HepG2 (cell line): ENCODE measurements around the gene UQCRHL. TPM values are rescaled to one million over a fixed set of nuclear protein-coding genes. Genes with fewer than 3 reads are reported as not detected.
A peak's percentile ranks its signal among the peaks of the same experiment; 100 is the strongest.

ENCODE experiments used
- ELF1 ChIP-seq: sonication (generic); formaldehyde crosslinking; IDR thresholded peaks from 2 replicates; pipeline ENCODE4 v1.4.0; 2020; ENCODE audit warnings: missing genetic modification reagents
- GPN1 ChIP-seq: sonication (generic); formaldehyde crosslinking; IDR thresholded peaks from 2 replicates; pipeline ENCODE4 v1.5.1; 2020; ENCODE audit warnings: missing genetic modification reagents, borderline replicate concordance
- HDAC1 ChIP-seq: sonication (generic); formaldehyde crosslinking; IDR thresholded peaks from 2 replicates; pipeline ENCODE4 v1.5.1; 2020; ENCODE audit warnings: mild to moderate bottlenecking, missing genetic modification reagents
- KLF9 ChIP-seq: IDR thresholded peaks from 2 replicates; pipeline ENCODE4 v1.6.1; 2016; ENCODE audit warnings: low read depth
- MBD4 ChIP-seq: IDR thresholded peaks from 2 replicates; pipeline ENCODE4 v1.6.1; 2012; ENCODE audit warnings: low read length, inconsistent platforms, borderline replicate concordance
- NPAS2 ChIP-seq: sonication (generic); formaldehyde crosslinking; IDR thresholded peaks from 2 replicates; pipeline ENCODE4 v1.8.0; 2022; ENCODE audit warnings: mild to moderate bottlenecking, missing genetic modification reagents, borderline replicate concordance
- PPARG ChIP-seq: conservative IDR thresholded peaks from 2 replicates; pipeline ENCODE4 v1.6.1; 2016; ENCODE audit warnings: missing biosample characterization, missing genetic modification reagents
- TBX3 ChIP-seq: fragments of 450-650 bp; IDR thresholded peaks from 2 replicates; pipeline ENCODE4 v1.6.1; 2017; ENCODE audit warnings: antibody characterized with exemption, mild to moderate bottlenecking, inconsistent platforms, borderline replicate concordance
- ZBTB38 ChIP-seq: sonication (generic); formaldehyde crosslinking; IDR thresholded peaks from 2 replicates; pipeline ENCODE4 v1.5.1; 2020; ENCODE audit warnings: mild to moderate bottlenecking, missing genetic modification reagents
- ZNF180 ChIP-seq: sonication (generic); formaldehyde crosslinking; IDR thresholded peaks from 2 replicates; pipeline ENCODE4 v1.4.0; 2020; ENCODE audit warnings: low read depth, missing genetic modification reagents, borderline replicate concordance
- ZNF260 ChIP-seq: sonication (generic); formaldehyde crosslinking; IDR thresholded peaks from 2 replicates; pipeline ENCODE4 v1.4.0; 2020; ENCODE audit warnings: missing genetic modification reagents, low read depth, mild to moderate bottlenecking, borderline replicate concordance
- ZNF451 ChIP-seq: sonication (generic); formaldehyde crosslinking; IDR thresholded peaks from 2 replicates; pipeline ENCODE4 v1.5.0; 2020; ENCODE audit warnings: mild to moderate bottlenecking, missing genetic modification reagents
- ZNF607 ChIP-seq: sonication (generic); formaldehyde crosslinking; IDR thresholded peaks from 2 replicates; pipeline ENCODE4 v1.5.1; 2020; ENCODE audit warnings: missing genetic modification reagents, mild to moderate bottlenecking, borderline replicate concordance
- ZNF737 ChIP-seq: sonication (generic); formaldehyde crosslinking; IDR thresholded peaks from 2 replicates; pipeline ENCODE4 v1.5.0; 2020; ENCODE audit warnings: missing genetic modification reagents, mild to moderate bottlenecking, borderline replicate concordance
- polyA plus RNA-seq, 8 experiments: library from polyadenylated mRNA; depleted of rRNA in 3 of 8; stranded (reverse) in 7 of 8; unstranded in 1 of 8; fragments of >200 nt; fragmentation: Illumina TruSeq in 4 of 8; extraction: Trizol in 4 of 8; gene quantifications; 2 replicates each; pipeline versions ENCODE4 v1.2.1 to v1.2.3, GENCODE V29; 2011 to 2016; ENCODE audit warnings: low read depth in 4 of 8, missing spikeins in 1 of 8, mixed read lengths in 1 of 8; ENCODE audit not compliant: insufficient read depth in 1 of 8
- total RNA-seq, 5 experiments: library from RNA; depleted of rRNA; stranded (reverse); fragments of >200 nt; fragmentation: Illumina TruSeq; extraction: Trizol; gene quantifications; 2 replicates each; pipeline ENCODE4 v1.2.3, GENCODE V29; 2016; ENCODE audit warnings: low read depth in 1 of 5
- TF ChIP-seq, protein P1 (sequence below): sonication (generic); formaldehyde crosslinking; IDR thresholded peaks from 2 replicates; pipeline ENCODE4 v1.9.0; 2021; ENCODE audit warnings: missing genetic modification reagents, borderline replicate concordance
- TF ChIP-seq, protein P2 (sequence below): sonication (generic); formaldehyde crosslinking; conservative IDR thresholded peaks from 2 replicates; pipeline ENCODE4 v1.8.1; 2023; ENCODE audit warnings: missing genetic modification reagents
- TF ChIP-seq, protein P3 (sequence below): sonication (generic); formaldehyde crosslinking; IDR thresholded peaks from 2 replicates; pipeline ENCODE4 v1.5.0; 2020; ENCODE audit warnings: mild to moderate bottlenecking, missing genetic modification reagents, borderline replicate concordance

The UQCRHL gene
- total and polyA plus RNA-seq, 2 of the 13 experiments (the other 11 are each of a cell fraction or from before 2014, with no cell fraction given), result 1.8 to 2.3 TPM

- TF ChIP-seq, protein P1, sequence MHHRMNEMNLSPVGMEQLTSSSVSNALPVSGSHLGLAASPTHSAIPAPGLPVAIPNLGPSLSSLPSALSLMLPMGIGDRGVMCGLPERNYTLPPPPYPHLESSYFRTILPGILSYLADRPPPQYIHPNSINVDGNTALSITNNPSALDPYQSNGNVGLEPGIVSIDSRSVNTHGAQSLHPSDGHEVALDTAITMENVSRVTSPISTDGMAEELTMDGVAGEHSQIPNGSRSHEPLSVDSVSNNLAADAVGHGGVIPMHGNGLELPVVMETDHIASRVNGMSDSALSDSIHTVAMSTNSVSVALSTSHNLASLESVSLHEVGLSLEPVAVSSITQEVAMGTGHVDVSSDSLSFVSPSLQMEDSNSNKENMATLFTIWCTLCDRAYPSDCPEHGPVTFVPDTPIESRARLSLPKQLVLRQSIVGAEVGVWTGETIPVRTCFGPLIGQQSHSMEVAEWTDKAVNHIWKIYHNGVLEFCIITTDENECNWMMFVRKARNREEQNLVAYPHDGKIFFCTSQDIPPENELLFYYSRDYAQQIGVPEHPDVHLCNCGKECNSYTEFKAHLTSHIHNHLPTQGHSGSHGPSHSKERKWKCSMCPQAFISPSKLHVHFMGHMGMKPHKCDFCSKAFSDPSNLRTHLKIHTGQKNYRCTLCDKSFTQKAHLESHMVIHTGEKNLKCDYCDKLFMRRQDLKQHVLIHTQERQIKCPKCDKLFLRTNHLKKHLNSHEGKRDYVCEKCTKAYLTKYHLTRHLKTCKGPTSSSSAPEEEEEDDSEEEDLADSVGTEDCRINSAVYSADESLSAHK (CRISPR knock-in tag), result no peak
- no peak for TF ChIP-seq KLF9 (CRISPR knock-in tag)
- TF ChIP-seq ZNF737, result no peak
- no peak for TF ChIP-seq ZNF607
- TF ChIP-seq ZNF180 (CRISPR knock-in tag), result no peak
- TF ChIP-seq MBD4, result no peak
- no peak for TF ChIP-seq ELF1 (CRISPR knock-in tag)
- TF ChIP-seq ZNF260, result no peak
- TF ChIP-seq TBX3, result no peak
- TF ChIP-seq NPAS2 (CRISPR knock-in tag), result no peak
- TF ChIP-seq, protein P2, sequence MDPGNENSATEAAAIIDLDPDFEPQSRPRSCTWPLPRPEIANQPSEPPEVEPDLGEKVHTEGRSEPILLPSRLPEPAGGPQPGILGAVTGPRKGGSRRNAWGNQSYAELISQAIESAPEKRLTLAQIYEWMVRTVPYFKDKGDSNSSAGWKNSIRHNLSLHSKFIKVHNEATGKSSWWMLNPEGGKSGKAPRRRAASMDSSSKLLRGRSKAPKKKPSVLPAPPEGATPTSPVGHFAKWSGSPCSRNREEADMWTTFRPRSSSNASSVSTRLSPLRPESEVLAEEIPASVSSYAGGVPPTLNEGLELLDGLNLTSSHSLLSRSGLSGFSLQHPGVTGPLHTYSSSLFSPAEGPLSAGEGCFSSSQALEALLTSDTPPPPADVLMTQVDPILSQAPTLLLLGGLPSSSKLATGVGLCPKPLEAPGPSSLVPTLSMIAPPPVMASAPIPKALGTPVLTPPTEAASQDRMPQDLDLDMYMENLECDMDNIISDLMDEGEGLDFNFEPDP (CRISPR knock-in tag), result 0 out of 2 replicates have a peak, but pooled peaks have one; percentile 78
- no peak for TF ChIP-seq HDAC1 (CRISPR knock-in tag)
- TF ChIP-seq, protein P3, sequence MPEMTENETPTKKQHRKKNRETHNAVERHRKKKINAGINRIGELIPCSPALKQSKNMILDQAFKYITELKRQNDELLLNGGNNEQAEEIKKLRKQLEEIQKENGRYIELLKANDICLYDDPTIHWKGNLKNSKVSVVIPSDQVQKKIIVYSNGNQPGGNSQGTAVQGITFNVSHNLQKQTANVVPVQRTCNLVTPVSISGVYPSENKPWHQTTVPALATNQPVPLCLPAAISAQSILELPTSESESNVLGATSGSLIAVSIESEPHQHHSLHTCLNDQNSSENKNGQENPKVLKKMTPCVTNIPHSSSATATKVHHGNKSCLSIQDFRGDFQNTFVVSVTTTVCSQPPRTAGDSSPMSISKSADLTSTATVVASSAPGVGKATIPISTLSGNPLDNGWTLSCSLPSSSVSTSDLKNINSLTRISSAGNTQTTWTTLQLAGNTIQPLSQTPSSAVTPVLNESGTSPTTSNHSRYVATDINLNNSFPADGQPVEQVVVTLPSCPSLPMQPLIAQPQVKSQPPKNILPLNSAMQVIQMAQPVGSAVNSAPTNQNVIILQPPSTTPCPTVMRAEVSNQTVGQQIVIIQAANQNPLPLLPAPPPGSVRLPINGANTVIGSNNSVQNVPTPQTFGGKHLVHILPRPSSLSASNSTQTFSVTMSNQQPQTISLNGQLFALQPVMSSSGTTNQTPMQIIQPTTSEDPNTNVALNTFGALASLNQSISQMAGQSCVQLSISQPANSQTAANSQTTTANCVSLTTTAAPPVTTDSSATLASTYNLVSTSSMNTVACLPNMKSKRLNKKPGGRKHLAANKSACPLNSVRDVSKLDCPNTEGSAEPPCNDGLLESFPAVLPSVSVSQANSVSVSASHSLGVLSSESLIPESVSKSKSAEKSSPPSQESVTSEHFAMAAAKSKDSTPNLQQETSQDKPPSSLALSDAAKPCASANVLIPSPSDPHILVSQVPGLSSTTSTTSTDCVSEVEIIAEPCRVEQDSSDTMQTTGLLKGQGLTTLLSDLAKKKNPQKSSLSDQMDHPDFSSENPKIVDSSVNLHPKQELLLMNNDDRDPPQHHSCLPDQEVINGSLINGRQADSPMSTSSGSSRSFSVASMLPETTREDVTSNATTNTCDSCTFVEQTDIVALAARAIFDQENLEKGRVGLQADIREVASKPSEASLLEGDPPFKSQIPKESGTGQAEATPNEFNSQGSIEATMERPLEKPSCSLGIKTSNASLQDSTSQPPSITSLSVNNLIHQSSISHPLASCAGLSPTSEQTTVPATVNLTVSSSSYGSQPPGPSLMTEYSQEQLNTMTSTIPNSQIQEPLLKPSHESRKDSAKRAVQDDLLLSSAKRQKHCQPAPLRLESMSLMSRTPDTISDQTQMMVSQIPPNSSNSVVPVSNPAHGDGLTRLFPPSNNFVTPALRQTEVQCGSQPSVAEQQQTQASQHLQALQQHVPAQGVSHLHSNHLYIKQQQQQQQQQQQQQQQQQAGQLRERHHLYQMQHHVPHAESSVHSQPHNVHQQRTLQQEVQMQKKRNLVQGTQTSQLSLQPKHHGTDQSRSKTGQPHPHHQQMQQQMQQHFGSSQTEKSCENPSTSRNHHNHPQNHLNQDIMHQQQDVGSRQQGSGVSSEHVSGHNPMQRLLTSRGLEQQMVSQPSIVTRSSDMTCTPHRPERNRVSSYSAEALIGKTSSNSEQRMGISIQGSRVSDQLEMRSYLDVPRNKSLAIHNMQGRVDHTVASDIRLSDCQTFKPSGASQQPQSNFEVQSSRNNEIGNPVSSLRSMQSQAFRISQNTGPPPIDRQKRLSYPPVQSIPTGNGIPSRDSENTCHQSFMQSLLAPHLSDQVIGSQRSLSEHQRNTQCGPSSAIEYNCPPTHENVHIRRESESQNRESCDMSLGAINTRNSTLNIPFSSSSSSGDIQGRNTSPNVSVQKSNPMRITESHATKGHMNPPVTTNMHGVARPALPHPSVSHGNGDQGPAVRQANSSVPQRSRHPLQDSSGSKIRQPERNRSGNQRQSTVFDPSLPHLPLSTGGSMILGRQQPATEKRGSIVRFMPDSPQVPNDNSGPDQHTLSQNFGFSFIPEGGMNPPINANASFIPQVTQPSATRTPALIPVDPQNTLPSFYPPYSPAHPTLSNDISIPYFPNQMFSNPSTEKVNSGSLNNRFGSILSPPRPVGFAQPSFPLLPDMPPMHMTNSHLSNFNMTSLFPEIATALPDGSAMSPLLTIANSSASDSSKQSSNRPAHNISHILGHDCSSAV (CRISPR knock-in tag), result no peak
- peak; percentile 66; the same call in 1 of the 2 replicates for TF ChIP-seq PPARG (CRISPR knock-in tag)
- no peak for TF ChIP-seq GPN1 (CRISPR knock-in tag)
- TF ChIP-seq ZNF451 (CRISPR knock-in tag), result no peak
- no peak for TF ChIP-seq ZBTB38
Measured at GRCh38 chr1:15799004-15799867, 8.2 kb downstream of the UQCRHL start (continued).
